ENCODE results near the gene TTBK1.

The TTBK1 gene

GRCh38 chr6:43256670-43257366 lies 13.5 kb downstream of the TTBK1 start:
- no peak for DNase-seq

- no peak for DNase-seq
Measured at GRCh38 chr6:43257367-43258145, 14.3 kb downstream of the TTBK1 start.

GRCh38 chr6:43258180-43258579 lies 14.9 kb downstream of the TTBK1 start:
- DNase-seq, result no peak

GRCh38 chr6:43258807-43259686 lies 15.8 kb downstream of the TTBK1 start:
- DNase-seq, result no peak

GRCh38 chr6:43260791-43261190 lies 17.5 kb downstream of the TTBK1 start:
- DNase-seq, result no peak

- DNase-seq, result no peak
Measured at GRCh38 chr6:43261198-43261597, 17.9 kb downstream of the TTBK1 start.

- no peak for DNase-seq
Measured at GRCh38 chr6:43262000-43262779, 18.9 kb downstream of the TTBK1 start.

GRCh38 chr6:43262780-43263313 lies 19.6 kb downstream of the TTBK1 start:
- no peak for DNase-seq

- DNase-seq, result peak; percentile 15 to 63 (median 44)
Measured at GRCh38 chr6:43263314-43264178, 20.3 kb downstream of the TTBK1 start.

GRCh38 chr6:43264599-43265145 lies 21.4 kb downstream of the TTBK1 start:
- no peak for DNase-seq

- no peak for DNase-seq
Measured at GRCh38 chr6:43265564-43265963, 22.3 kb downstream of the TTBK1 start.

- no peak for DNase-seq
Measured at GRCh38 chr6:43267619-43268354, 24.5 kb downstream of the TTBK1 start.

GRCh38 chr6:43268355-43268700 lies 25.0 kb downstream of the TTBK1 start:
- no peak for DNase-seq

GRCh38 chr6:43268782-43269272 lies 25.5 kb downstream of the TTBK1 start:
- no peak for DNase-seq

- peak in 2 of 4 experiments; percentile 20 to 39 for DNase-seq
Measured at GRCh38 chr6:43269273-43270007, 26.2 kb downstream of the TTBK1 start.

GRCh38 chr6:43271103-43271815 lies 28.0 kb downstream of the TTBK1 start:
- no peak for DNase-seq

GRCh38 chr6:43271944-43272343 lies 28.7 kb downstream of the TTBK1 start:
- no peak for DNase-seq

- no peak for DNase-seq
Measured at GRCh38 chr6:43273707-43274106, 30.4 kb downstream of the TTBK1 start.

Measured in activated naive CD4-positive, alpha-beta T cell (primary cell).